ENCODE measurements around the gene PLXNC1.

Gene PLXNC1

GRCh38 chr12:94157981-94158411, 9.6 kb downstream of the PLXNC1 start:
- no peak for DNase-seq (ENCODE audit: low read depth in 2 of 2)

GRCh38 chr12:94158666-94159065, 10.3 kb downstream of the PLXNC1 start:
- DNase-seq (ENCODE audit: low read depth in 2 of 2): no peak

- no peak for DNase-seq (ENCODE audit: low read depth in 2 of 2)
Measured at GRCh38 chr12:94162108-94162507, 13.7 kb downstream of the PLXNC1 start.

- DNase-seq (ENCODE audit: low read depth in 2 of 2): no peak
Measured at GRCh38 chr12:94163850-94164249, 15.5 kb downstream of the PLXNC1 start.

- no peak for DNase-seq (ENCODE audit: low read depth in 2 of 2)
Measured at GRCh38 chr12:94165138-94165537, 16.8 kb downstream of the PLXNC1 start.

GRCh38 chr12:94165670-94166364, 17.4 kb downstream of the PLXNC1 start:
- DNase-seq (ENCODE audit: low read depth in 2 of 2): no peak

GRCh38 chr12:94167071-94167755, 18.8 kb downstream of the PLXNC1 start:
- no peak for DNase-seq (ENCODE audit: low read depth in 2 of 2)

GRCh38 chr12:94167756-94168416, 19.5 kb downstream of the PLXNC1 start:
- no peak for DNase-seq (ENCODE audit: low read depth in 2 of 2)

- no peak for DNase-seq (ENCODE audit: low read depth in 2 of 2)
Measured at GRCh38 chr12:94169495-94169894, 21.1 kb downstream of the PLXNC1 start.

- no peak for DNase-seq (ENCODE audit: low read depth in 2 of 2)
Measured at GRCh38 chr12:94169966-94170689, 21.8 kb downstream of the PLXNC1 start.

- DNase-seq (ENCODE audit: low read depth in 2 of 2): no peak
Measured at GRCh38 chr12:94170690-94171594, 22.6 kb downstream of the PLXNC1 start.

- no peak for DNase-seq (ENCODE audit: low read depth in 2 of 2)
Measured at GRCh38 chr12:94171595-94171930, 23.2 kb downstream of the PLXNC1 start.

GRCh38 chr12:94172031-94172430, 23.7 kb downstream of the PLXNC1 start:
- peak in 1 of 2 experiments; percentile 36 for DNase-seq (ENCODE audit: low read depth in 2 of 2)

GRCh38 chr12:94172973-94173372, 24.6 kb downstream of the PLXNC1 start:
- no peak for DNase-seq (ENCODE audit: low read depth in 2 of 2)

- no peak for DNase-seq (ENCODE audit: low read depth in 2 of 2)
Measured at GRCh38 chr12:94173660-94174265, 25.4 kb downstream of the PLXNC1 start.

- DNase-seq (ENCODE audit: low read depth in 2 of 2): peak in 1 of 2 experiments; percentile 28
Measured at GRCh38 chr12:94174576-94174975, 26.2 kb downstream of the PLXNC1 start.

GRCh38 chr12:94175763-94176668, 27.6 kb downstream of the PLXNC1 start:
- DNase-seq (ENCODE audit: low read depth in 2 of 2): no peak

GRCh38 chr12:94178054-94178453, 29.7 kb downstream of the PLXNC1 start:
- DNase-seq (ENCODE audit: low read depth in 2 of 2): no peak

- no peak for DNase-seq (ENCODE audit: low read depth in 2 of 2)
Measured at GRCh38 chr12:94178882-94179281, 30.5 kb downstream of the PLXNC1 start.

GRCh38 chr12:94179723-94180122, 31.3 kb downstream of the PLXNC1 start:
- no peak for DNase-seq (ENCODE audit: low read depth in 2 of 2)
